H9 (cell line): Measurements from ENCODE around the gene WSCD2. TPM values are rescaled to one million over a fixed set of nuclear protein-coding genes. Genes with fewer than 3 reads are reported as not detected.

Source experiments
- DNase-seq: peaks from one replicate; pipeline ENCODE4 v3.0.0-alpha.2; 2017
- H2AFZ ChIP-seq: one replicate; pipeline ENCODE4 v1.6.1; 2013; ENCODE audit warnings: mild to moderate bottlenecking, low read length, control low read depth, moderate library complexity
- H2AK5ac ChIP-seq: 2 replicates; pipeline ENCODE4 v1.6.1; 2013; ENCODE audit warnings: low read length, control low read depth, mixed read lengths; ENCODE audit not compliant: insufficient read length
- H2BK120ac ChIP-seq: one replicate; pipeline ENCODE4 v1.6.1; 2013; ENCODE audit warnings: low read depth, mild to moderate bottlenecking, low read length, control low read depth, inconsistent platforms; ENCODE audit not compliant: poor library complexity, severe bottlenecking
- H2BK12ac ChIP-seq: 2 replicates; pipeline ENCODE4 v1.6.1; 2013; ENCODE audit warnings: low read length, control low read depth, mixed read lengths, low read depth; ENCODE audit not compliant: insufficient read length
- H2BK15ac ChIP-seq: 2 replicates; pipeline ENCODE4 v1.6.1; 2013; ENCODE audit warnings: low read depth, low read length, control low read depth
- H2BK20ac ChIP-seq: one replicate; pipeline ENCODE4 v1.6.1; 2013; ENCODE audit warnings: low read depth, mild to moderate bottlenecking, low read length, control low read depth, inconsistent platforms; ENCODE audit not compliant: poor library complexity, severe bottlenecking
- H2BK5ac ChIP-seq: 2 replicates; pipeline ENCODE4 v1.6.1; 2013; ENCODE audit warnings: low read length, control low read depth, mixed read lengths; ENCODE audit not compliant: insufficient read length
- H3K14ac ChIP-seq: 2 replicates; pipeline ENCODE4 v1.6.1; 2013; ENCODE audit warnings: low read length, control low read depth; ENCODE audit not compliant: insufficient read depth
- H3K18ac ChIP-seq: 2 replicates; pipeline ENCODE4 v1.6.1; 2013; ENCODE audit warnings: low read depth, mild to moderate bottlenecking, mixed read lengths, low read length, control low read depth; ENCODE audit not compliant: insufficient read length
- H3K23ac ChIP-seq: 2 replicates; pipeline ENCODE4 v1.6.1; 2013; ENCODE audit warnings: low read length, control low read depth, mixed read lengths, low read depth; ENCODE audit not compliant: insufficient read length
- H3K23me2 ChIP-seq: 2 replicates; pipeline ENCODE4 v1.6.1; 2013; ENCODE audit warnings: low read depth, mild to moderate bottlenecking, mixed read lengths, low read length, control low read depth; ENCODE audit not compliant: insufficient read length, poor library complexity, severe bottlenecking
- H3K27ac ChIP-seq: 2 replicates; pipeline ENCODE4 v1.5.1; 2013; ENCODE audit warnings: low read length, control low read depth, mixed read lengths, low read depth; ENCODE audit not compliant: insufficient read length
- H3K27me3 ChIP-seq: 2 replicates; pipeline ENCODE4 v1.6.1; 2013; ENCODE audit warnings: low read length, control low read depth, inconsistent platforms; ENCODE audit not compliant: insufficient read depth
- H3K4ac ChIP-seq: 2 replicates; pipeline ENCODE4 v1.6.1; 2013; ENCODE audit warnings: low read depth, mild to moderate bottlenecking, control low read depth, inconsistent platforms, low read length, moderate library complexity
- H3K4me1 ChIP-seq: 2 replicates; pipeline ENCODE4 v1.6.1; 2013; ENCODE audit warnings: low read length, control low read depth, inconsistent platforms; ENCODE audit not compliant: insufficient read depth
- H3K4me2 ChIP-seq: 2 replicates; pipeline ENCODE4 v1.6.1; 2013; ENCODE audit warnings: low read length, control low read depth, mixed read lengths; ENCODE audit not compliant: insufficient read length, insufficient read depth
- H3K56ac ChIP-seq: 2 replicates; pipeline ENCODE4 v1.6.1; 2013; ENCODE audit warnings: low read depth, mild to moderate bottlenecking, mixed read lengths, low read length, control low read depth; ENCODE audit not compliant: insufficient read length
- H3K79me1 ChIP-seq: 2 replicates; pipeline ENCODE4 v1.6.1; 2013; ENCODE audit warnings: low read depth, mild to moderate bottlenecking, moderate library complexity, low read length, control low read depth, inconsistent platforms; ENCODE audit not compliant: insufficient read depth, poor library complexity, severe bottlenecking
- H3K79me2 ChIP-seq: 2 replicates; pipeline ENCODE4 v1.6.1; 2013; ENCODE audit warnings: low read length, control low read depth, inconsistent platforms; ENCODE audit not compliant: insufficient read depth
- H3K9ac ChIP-seq: 2 replicates; pipeline ENCODE4 v1.6.1; 2013; ENCODE audit warnings: low read length, control low read depth, mixed read lengths; ENCODE audit not compliant: insufficient read length; ENCODE audit errors: extremely low read depth
- H3K9me3 ChIP-seq: one replicate; pipeline ENCODE4 v1.6.1; 2013; ENCODE audit warnings: low read depth, low read length, inconsistent platforms; ENCODE audit not compliant: control insufficient read depth
- H3T11ph ChIP-seq: one replicate; pipeline ENCODE4 v1.6.1; 2013; ENCODE audit warnings: mild to moderate bottlenecking, low read length, control low read depth, inconsistent platforms
- H4K20me1 ChIP-seq: one replicate; pipeline ENCODE4 v1.6.1; 2013; ENCODE audit not compliant: control insufficient read depth, insufficient read length, insufficient read depth
- H4K5ac ChIP-seq: 2 replicates; pipeline ENCODE4 v1.6.1; 2013; ENCODE audit warnings: low read depth, mild to moderate bottlenecking, mixed read lengths, low read length, control low read depth; ENCODE audit not compliant: insufficient read length
- H4K8ac ChIP-seq: replicated peaks from 2 replicates; pipeline ENCODE4 v1.6.1; 2013; ENCODE audit warnings: low read length, control low read depth, mixed read lengths, low read depth; ENCODE audit not compliant: insufficient read length
- H4K91ac ChIP-seq: 2 replicates; pipeline ENCODE4 v1.6.1; 2013; ENCODE audit warnings: low read depth, mild to moderate bottlenecking, moderate library complexity, mixed read lengths, low read length, control low read depth; ENCODE audit not compliant: insufficient read length
- H3K27ac Mint-ChIP-seq, 3 experiments: 2 replicates in 2 of 3; 3 replicates in 1 of 3; pipeline ENCODE4 v1.8.0; 2020 to 2021; ENCODE audit warnings: mixed read lengths in 3 of 3, mild to moderate bottlenecking in 1 of 3, moderate library complexity in 1 of 3
- H3K27me3 Mint-ChIP-seq: 2 replicates; pipeline ENCODE4 v1.8.0; 2021; ENCODE audit warnings: low read depth, mild to moderate bottlenecking, moderate library complexity, mixed read lengths
- H3K36me3 Mint-ChIP-seq, 3 experiments: 2 replicates in 2 of 3; 3 replicates in 1 of 3; pipeline ENCODE4 v1.8.0; 2020 to 2021; ENCODE audit warnings: low read depth in 3 of 3, mixed read lengths in 3 of 3; ENCODE audit not compliant: insufficient read depth in 1 of 3
- H3K4me1 Mint-ChIP-seq, 2 experiments: 2 replicates each; pipeline ENCODE4 v1.8.0; 2020; ENCODE audit warnings: mixed read lengths in 2 of 2
- H3K4me3 Mint-ChIP-seq, 2 experiments: 2 replicates in 1 of 2; 3 replicates in 1 of 2; pipeline ENCODE4 v1.8.0; 2020 to 2021; ENCODE audit warnings: mild to moderate bottlenecking in 2 of 2, mixed read lengths in 2 of 2, moderate library complexity in 1 of 2
- H3K9me3 Mint-ChIP-seq, 2 experiments: 2 replicates in 1 of 2; 3 replicates in 1 of 2; pipeline ENCODE4 v1.8.0; 2020; ENCODE audit warnings: mild to moderate bottlenecking in 2 of 2, mixed read lengths in 2 of 2, moderate library complexity in 1 of 2
- WGBS: extraction: QIAGEN DNeasy Blood & Tissue Kit; methylation state at CpG from one replicate; pipeline ENCODE4 v1.1.7; 2013; ENCODE audit warnings: missing lambda C conversion rate, low lambda C conversion rate, mixed read lengths; ENCODE audit not compliant: insufficient read length; ENCODE audit errors: extremely low coverage; 5-methylcytosine and 5-hydroxymethylcytosine counted together
- total RNA-seq: library from RNA; stranded (reverse); gene quantifications from 2 replicates; pipeline ENCODE4 v1.2.1, GENCODE V29; 2021
- TF ChIP-seq, protein P1 (sequence below): fragments of 200-600 bp; sonication (generic); conservative IDR thresholded peaks from 3 replicates; pipeline ENCODE4 v1.8.0; 2021; ENCODE audit warnings: antibody characterized with exemption, mild to moderate bottlenecking

Gene WSCD2
- total RNA-seq, 1 experiment from 2014 or later: 0.92 TPM

DNA sequence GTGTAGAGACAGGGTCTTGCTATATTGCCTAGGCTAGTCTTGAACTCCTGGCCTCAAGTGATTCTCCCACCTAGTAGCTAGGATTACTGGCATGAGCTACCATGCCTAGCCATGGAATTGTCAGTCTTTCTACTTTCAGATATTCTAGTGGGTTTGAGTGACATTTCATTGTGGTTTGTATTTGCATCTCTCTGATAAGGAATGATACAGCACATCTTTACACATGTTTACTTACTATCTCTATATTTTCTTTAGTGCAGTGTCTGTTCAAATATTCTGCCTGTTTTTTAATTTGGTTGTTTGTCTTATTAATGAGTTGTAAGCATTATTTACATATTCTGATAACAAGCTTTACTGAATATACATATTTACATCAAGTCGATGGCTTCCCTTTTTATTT, 136.4 kb downstream of the WSCD2 start:
- H2BK20ac ChIP-seq: no peak overlapping the region
- no peak overlapping the region for H2BK120ac ChIP-seq
- no peak overlapping the region for H3K23ac ChIP-seq
- H3K4me2 ChIP-seq: no peak overlapping the region
- Mint-ChIP-seq H3K9me3 (peaks cover 12 to 23% of the 10 kb centered on the region in 2 experiments), H3K27me3 (peaks cover 2% of the 10 kb centered on the region; the same call in 1 of the 2 replicates), H3K36me3 (peaks cover 6 to 14% (median 7%) of the 10 kb centered on the region in 3 experiments), H3K4me3 (no peak overlapping the region), H3K27ac (no peak overlapping the region), H3K4me1 (peaks cover 22 to 23% of the 10 kb centered on the region in 2 experiments)
- no peak overlapping the region for H2AK5ac ChIP-seq
- no peaks in the 10 kb centered on the region for H3K4me1 ChIP-seq
- H3K23me2 ChIP-seq: no peaks in the 10 kb centered on the region
- H2BK5ac ChIP-seq: no peak overlapping the region
- no peaks in the 10 kb centered on the region for H3K79me1 ChIP-seq
- no peaks in the 10 kb centered on the region for H3K27me3 ChIP-seq
- H4K91ac ChIP-seq: no peak overlapping the region
- no peak overlapping the region for H3K18ac ChIP-seq
- no peak overlapping the region for H4K8ac ChIP-seq
- H2BK12ac ChIP-seq: no peak overlapping the region
- peaks cover 6% of the 10 kb centered on the region for H3K9me3 ChIP-seq
- TF ChIP-seq, protein P1, sequence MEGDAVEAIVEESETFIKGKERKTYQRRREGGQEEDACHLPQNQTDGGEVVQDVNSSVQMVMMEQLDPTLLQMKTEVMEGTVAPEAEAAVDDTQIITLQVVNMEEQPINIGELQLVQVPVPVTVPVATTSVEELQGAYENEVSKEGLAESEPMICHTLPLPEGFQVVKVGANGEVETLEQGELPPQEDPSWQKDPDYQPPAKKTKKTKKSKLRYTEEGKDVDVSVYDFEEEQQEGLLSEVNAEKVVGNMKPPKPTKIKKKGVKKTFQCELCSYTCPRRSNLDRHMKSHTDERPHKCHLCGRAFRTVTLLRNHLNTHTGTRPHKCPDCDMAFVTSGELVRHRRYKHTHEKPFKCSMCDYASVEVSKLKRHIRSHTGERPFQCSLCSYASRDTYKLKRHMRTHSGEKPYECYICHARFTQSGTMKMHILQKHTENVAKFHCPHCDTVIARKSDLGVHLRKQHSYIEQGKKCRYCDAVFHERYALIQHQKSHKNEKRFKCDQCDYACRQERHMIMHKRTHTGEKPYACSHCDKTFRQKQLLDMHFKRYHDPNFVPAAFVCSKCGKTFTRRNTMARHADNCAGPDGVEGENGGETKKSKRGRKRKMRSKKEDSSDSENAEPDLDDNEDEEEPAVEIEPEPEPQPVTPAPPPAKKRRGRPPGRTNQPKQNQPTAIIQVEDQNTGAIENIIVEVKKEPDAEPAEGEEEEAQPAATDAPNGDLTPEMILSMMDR: no peak
- H3K4ac ChIP-seq: no peak overlapping the region
- no peak for DNase-seq
- H3K14ac ChIP-seq: no peak overlapping the region
- no peak overlapping the region for H4K5ac ChIP-seq
- no peak overlapping the region for H3K9ac ChIP-seq
- H3K27ac ChIP-seq: no peak overlapping the region
- H4K20me1 ChIP-seq: no peaks in the 10 kb centered on the region
- H3K56ac ChIP-seq: no peak overlapping the region
- H3T11ph ChIP-seq: no peak overlapping the region
- no peaks in the 10 kb centered on the region for H3K79me2 ChIP-seq
- H2AFZ ChIP-seq: no peak overlapping the region
- no CpG with 5 or more reads among the region's 1 CpG for WGBS
- H2BK15ac ChIP-seq: no peak overlapping the region
